AG04450 (cell line): ENCODE data around the gene SLC37A1. TPM values are rescaled to one million over a fixed set of nuclear protein-coding genes. Genes with fewer than 3 reads are reported as not detected.

Experiments used
- CTCF ChIA-PET: fragments of 300-600, 350-600 bp; formaldehyde crosslinking; extraction: SDS; loops from one replicate; lab custom pipeline; 2022; ENCODE audit warnings: antibody characterized with exemption, inconsistent platforms; lab: Charles Lee
- POLR2A ChIA-PET: fragments of 350-600 bp; formaldehyde crosslinking; extraction: SDS; loops from one replicate; lab custom pipeline; 2021; ENCODE audit warnings: antibody characterized with exemption, inconsistent platforms; lab: Yijun Ruan, JAX
- DNase-seq: peaks from one replicate; pipeline ENCODE4 v3.0.0-alpha.2; 2011; ENCODE audit warnings: low read depth, low spot score
- H3K27ac ChIP-seq: one replicate; pipeline ENCODE4 v1.5.1; 2012; ENCODE audit warnings: low read depth, low read length, control low read depth
- H3K27me3 ChIP-seq: one replicate; pipeline ENCODE4 v1.6.0; 2012; ENCODE audit warnings: low read length; ENCODE audit not compliant: control insufficient read depth, insufficient read depth
- H3K4me3 ChIP-seq: 2 replicates; pipeline ENCODE4 v1.5.1; 2011; ENCODE audit warnings: mild to moderate bottlenecking, low read depth, low read length, control low read depth
- H3K9me3 ChIP-seq: 2 replicates; pipeline ENCODE4 v1.5.1; 2012; ENCODE audit warnings: low read length; ENCODE audit not compliant: control insufficient read depth, insufficient read depth
- polyA plus RNA-seq: library from polyadenylated mRNA; depleted of rRNA; stranded (reverse); fragments of >200 nt; gene quantifications from 2 replicates; pipeline ENCODE4 v1.2.3, GENCODE V29; 2011
- TF ChIP-seq, protein P1 (sequence below): IDR thresholded peaks from 2 replicates; pipeline ENCODE4 v1.5.1; 2011; ENCODE audit warnings: low read depth, low read length, control low read depth, inconsistent platforms

The SLC37A1 gene
- polyA plus RNA-seq, 1 experiment, result 0.05 TPM

DNA sequence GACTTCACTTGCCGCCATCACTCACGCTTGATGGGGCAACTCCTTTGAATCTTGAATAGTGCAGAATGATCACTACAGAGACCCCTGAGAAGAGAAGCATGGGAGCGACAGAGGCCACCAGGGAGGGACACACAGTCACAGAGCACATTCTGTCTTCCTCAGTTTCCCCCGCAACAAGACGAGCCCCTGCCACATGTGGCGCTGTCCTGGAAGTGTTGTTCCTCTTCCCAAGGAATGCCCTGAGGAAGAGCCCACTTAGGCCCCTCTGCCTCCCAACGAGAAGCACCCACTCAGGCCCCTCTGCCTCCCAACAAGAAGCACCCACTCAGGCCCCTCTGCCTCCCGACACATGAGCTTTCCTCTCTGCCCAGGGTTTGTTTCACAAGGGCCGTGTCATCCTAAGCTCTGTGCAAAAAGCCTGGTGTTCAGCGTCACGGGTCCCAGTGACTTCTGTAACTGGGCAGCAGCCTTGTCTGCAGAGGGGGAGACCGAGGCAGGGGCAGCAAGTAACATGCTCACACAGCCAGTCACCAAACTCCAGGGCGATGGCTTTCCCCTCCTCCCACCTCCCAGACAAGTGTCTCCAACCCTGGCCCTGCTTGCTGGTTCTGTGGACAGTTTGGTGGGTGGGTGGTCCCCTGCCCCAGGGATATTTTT lies 19.8 kb downstream of the SLC37A1 start:
- CTCF ChIA-PET, result no interaction called here
- no peak overlapping the region for H3K4me3 ChIP-seq
- TF ChIP-seq, protein P1, sequence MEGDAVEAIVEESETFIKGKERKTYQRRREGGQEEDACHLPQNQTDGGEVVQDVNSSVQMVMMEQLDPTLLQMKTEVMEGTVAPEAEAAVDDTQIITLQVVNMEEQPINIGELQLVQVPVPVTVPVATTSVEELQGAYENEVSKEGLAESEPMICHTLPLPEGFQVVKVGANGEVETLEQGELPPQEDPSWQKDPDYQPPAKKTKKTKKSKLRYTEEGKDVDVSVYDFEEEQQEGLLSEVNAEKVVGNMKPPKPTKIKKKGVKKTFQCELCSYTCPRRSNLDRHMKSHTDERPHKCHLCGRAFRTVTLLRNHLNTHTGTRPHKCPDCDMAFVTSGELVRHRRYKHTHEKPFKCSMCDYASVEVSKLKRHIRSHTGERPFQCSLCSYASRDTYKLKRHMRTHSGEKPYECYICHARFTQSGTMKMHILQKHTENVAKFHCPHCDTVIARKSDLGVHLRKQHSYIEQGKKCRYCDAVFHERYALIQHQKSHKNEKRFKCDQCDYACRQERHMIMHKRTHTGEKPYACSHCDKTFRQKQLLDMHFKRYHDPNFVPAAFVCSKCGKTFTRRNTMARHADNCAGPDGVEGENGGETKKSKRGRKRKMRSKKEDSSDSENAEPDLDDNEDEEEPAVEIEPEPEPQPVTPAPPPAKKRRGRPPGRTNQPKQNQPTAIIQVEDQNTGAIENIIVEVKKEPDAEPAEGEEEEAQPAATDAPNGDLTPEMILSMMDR, result no peak
- peaks cover 12% of the 10 kb centered on the region for H3K27me3 ChIP-seq
- H3K27ac ChIP-seq, result no peak overlapping the region
- DNase-seq, result no peak
- POLR2A ChIA-PET, result no interaction called here
- no peaks in the 10 kb centered on the region for H3K9me3 ChIP-seq

DNA sequence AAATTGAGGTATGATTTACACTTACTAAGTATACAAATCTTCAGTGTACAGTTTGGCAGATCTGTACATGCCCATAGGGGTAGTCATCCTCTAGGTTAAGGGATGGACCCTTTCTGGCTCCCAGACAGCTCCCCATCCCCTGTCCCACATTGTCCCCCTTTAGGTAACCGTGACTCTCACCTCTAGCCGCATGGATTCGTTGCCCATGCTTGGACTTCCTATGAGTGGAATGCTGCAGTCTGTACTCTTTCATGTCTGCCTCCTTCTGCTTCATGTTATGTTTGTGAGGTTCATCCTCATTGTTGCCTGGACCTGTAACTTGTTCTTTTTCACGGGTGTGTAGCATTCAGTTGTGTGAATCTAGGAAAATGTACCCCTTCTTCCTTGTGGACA lies 20.3 kb downstream of the SLC37A1 start:
- no peak for DNase-seq
- no peak overlapping the region for H3K27ac ChIP-seq
- peaks cover 12% of the 10 kb centered on the region for H3K27me3 ChIP-seq
- no peaks in the 10 kb centered on the region for H3K9me3 ChIP-seq
- CTCF ChIA-PET, result no interaction called here
- H3K4me3 ChIP-seq, result no peak overlapping the region
- TF ChIP-seq, protein P1, result no peak
- POLR2A ChIA-PET, result no interaction called here

DNA sequence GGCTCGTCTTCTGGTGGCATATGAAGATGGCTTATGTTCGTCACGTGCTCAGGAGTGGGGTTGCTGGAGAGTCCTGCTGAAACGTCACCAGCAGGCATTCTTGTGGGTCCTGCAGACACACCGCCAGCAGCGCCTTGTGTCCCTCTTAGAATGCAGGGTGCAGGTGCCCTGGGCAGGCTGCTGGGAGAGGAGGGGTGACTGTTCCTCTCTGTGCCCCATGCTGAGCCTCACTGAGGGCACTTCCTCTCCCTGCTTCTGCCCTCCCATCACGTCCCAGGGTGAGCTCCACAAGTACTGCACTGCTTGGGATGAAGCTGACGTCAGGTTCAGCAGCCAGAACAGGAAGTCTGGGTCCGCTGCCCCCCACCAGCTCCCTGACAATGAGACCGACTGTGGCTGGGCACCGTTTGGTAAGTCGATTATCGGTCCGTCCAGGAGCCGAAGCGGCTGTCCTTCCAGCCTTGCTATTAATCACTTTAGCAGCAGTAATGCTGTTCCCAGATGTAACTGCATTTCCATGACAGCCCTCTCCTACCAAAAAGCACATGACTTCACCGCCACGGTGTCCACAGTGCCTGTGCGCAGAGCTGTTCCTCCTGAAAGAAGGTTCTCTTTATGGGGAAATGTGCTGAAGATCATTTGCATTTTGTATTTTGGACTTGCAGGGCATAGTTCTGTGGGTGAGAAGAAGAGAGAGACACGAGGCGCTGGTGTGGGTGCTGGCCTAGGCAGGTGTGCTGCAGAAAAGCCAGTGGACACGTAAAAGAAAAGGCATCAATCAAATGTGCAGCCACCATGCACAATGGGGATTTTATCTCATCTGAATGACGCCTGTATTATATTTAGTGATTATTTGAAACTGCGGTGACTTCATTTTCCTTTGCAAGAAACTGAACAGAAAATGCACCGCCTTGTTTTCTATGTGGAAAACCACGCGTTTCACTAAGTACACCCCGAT lies 21.0 kb downstream of the SLC37A1 start:
- H3K27me3 ChIP-seq, result peaks cover 12% of the 10 kb centered on the region
- DNase-seq, result no peak
- ChIA-PET CTCF (no interaction called here), POLR2A (no interaction called here)
- H3K27ac ChIP-seq, result no peak overlapping the region
- H3K4me3 ChIP-seq, result no peak overlapping the region
- no peaks in the 10 kb centered on the region for H3K9me3 ChIP-seq
- TF ChIP-seq, protein P1, result no peak

DNA sequence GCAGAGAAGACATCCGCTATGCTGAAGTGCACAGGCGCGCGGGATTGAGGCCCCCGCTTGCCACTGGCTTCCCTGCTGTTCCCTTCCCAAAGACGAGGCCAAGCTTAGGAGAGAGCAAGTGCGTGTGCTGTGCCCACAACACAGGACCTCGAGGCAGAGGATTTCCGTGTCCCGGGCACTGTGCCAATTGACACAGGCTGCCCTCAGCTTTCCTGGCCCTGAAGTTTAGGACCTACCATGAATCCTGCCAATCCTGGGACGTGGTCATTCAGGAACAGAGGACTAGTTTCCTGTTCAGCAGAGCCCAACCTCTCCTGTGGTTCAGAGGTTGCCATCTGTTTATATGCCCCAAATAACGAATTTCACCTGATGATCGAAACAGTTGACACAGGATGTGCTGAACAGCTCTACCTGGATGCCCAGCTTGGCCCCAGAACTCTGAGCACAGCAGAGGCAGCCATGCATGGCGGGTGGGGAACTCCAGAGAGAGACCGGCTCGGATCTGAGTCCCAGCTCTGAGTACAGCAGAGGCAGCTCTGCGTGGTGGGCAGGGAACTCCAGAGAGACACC lies 22.0 kb downstream of the SLC37A1 start:
- no peak for DNase-seq
- Histone ChIP-seq H3K4me3 (no peak overlapping the region), H3K27ac (no peak overlapping the region), H3K27me3 (peaks cover 10% of the 10 kb centered on the region), H3K9me3 (no peaks in the 10 kb centered on the region)
- TF ChIP-seq, protein P1, result no peak
- ChIA-PET POLR2A (no interaction called here), CTCF (no interaction called here)
